SK-N-MC (cell line): Measurements from ENCODE around the gene CYB5R3.

ENCODE experiments used
- EZH2 ChIP-seq: fragments of 200-600 bp; sonication (generic); IDR thresholded peaks from one replicate; pipeline ENCODE4 v1.6.1; 2017; ENCODE audit warnings: antibody characterized with exemption
- POLR2AphosphoS5 ChIP-seq: IDR thresholded peaks from 2 replicates; pipeline ENCODE4 v1.6.1; 2012; ENCODE audit warnings: mild to moderate bottlenecking, low read depth, low read length, borderline replicate concordance

DNA sequence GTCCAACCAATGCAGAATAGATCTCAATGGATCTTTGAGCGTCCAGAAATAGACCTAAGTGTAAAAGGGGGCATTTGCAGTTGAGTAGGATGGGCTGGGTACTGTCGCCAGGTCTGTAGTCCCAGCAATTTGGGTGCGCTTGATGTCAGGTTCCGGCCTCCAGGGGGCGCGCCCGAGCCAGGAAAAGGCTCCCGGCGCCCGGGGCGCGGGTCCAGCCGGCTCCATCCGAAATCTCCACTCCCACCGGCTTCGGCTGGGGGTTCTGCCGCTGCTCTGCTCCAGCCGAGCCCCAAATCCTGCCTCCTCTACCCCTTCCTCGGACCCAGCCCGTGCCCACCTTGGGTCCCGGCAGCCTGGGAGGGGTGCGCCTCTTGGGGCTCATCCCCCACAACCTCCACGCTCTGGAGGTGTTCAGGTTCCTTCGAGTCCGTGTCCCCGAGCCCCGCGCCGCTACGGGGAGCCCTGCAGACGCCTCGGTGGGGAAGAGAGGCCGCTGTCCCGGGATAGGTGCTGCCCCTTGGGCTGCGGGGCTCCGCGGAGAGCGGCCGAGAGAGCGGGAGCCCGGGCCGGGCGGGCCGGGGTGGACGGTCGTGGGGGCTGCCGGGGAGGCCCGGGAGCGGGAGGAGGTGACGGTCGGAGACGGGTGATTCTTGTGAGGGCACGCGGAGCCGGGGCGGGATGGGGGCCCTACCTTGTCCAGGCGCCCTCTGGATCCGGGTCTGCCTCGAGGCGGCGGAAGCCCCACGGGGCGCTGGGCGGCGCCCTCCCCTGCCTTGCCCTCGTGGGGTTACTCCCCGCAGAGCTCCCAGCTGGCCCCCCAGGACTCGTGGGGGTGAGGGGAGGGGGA is 13.0 kb upstream of the CYB5R3 start:
- TF ChIP-seq POLR2AphosphoS5 (no peak), EZH2 (no peak)
